ENCODE data around the gene MIEF2.

Gene MIEF2

GRCh38 chr17:18262641-18263040, 2.2 kb downstream of the MIEF2 start:
- H3K27me3 Mint-ChIP-seq = no peaks in the 10 kb centered on the region
- peaks cover 32% of the 10 kb centered on the region for H3K4me1 Mint-ChIP-seq
- H3K27ac Mint-ChIP-seq (ENCODE audit: low read depth) = no peak overlapping the region
- no peak for ATAC-seq (replicated peaks; ENCODE audit: extremely low read depth, poor library complexity, severe bottlenecking)
- DNase-seq (ENCODE audit: low spot score in 2 of 2) = no peak
- H3K36me3 Mint-ChIP-seq (ENCODE audit: insufficient read depth) = peaks cover 9% of the 10 kb centered on the region
- no peaks in the 10 kb centered on the region for H3K9me3 Mint-ChIP-seq
- peak overlapping the region; percentile 98 for H3K4me3 Mint-ChIP-seq

GRCh38 chr17:18263885-18264682, 3.6 kb downstream of the MIEF2 start:
- Mint-ChIP-seq H3K27ac (ENCODE audit: low read depth) (no peak overlapping the region), H3K36me3 (ENCODE audit: insufficient read depth) (peaks cover 9% of the 10 kb centered on the region), H3K9me3 (no peaks in the 10 kb centered on the region), H3K4me1 (peaks cover 31% of the 10 kb centered on the region), H3K4me3 (no peak overlapping the region), H3K27me3 (no peaks in the 10 kb centered on the region)
- ATAC-seq (replicated peaks; ENCODE audit: extremely low read depth, poor library complexity, severe bottlenecking) = no peak
- no peak for DNase-seq (ENCODE audit: low spot score in 2 of 2)

GRCh38 chr17:18267366-18267765, 6.9 kb downstream of the MIEF2 start:
- ATAC-seq (replicated peaks; ENCODE audit: extremely low read depth, poor library complexity, severe bottlenecking) = peak; percentile 54
- no peaks in the 10 kb centered on the region for H3K9me3 Mint-ChIP-seq
- peaks cover 14% of the 10 kb centered on the region for H3K4me1 Mint-ChIP-seq
- DNase-seq (ENCODE audit: low spot score in 2 of 2) = no peak
- H3K36me3 Mint-ChIP-seq (ENCODE audit: insufficient read depth) = peaks cover 5% of the 10 kb centered on the region
- no peak overlapping the region for H3K27ac Mint-ChIP-seq (ENCODE audit: low read depth)
- H3K4me3 Mint-ChIP-seq = peak overlapping the region; percentile 18
- H3K27me3 Mint-ChIP-seq = no peaks in the 10 kb centered on the region

GRCh38 chr17:18267927-18268711, 7.7 kb downstream of the MIEF2 start:
- DNase-seq (ENCODE audit: low spot score in 2 of 2) = no peak
- no peak overlapping the region for H3K27ac Mint-ChIP-seq (ENCODE audit: low read depth)
- peak; percentile 73 for ATAC-seq (replicated peaks; ENCODE audit: extremely low read depth, poor library complexity, severe bottlenecking)
- H3K9me3 Mint-ChIP-seq = no peaks in the 10 kb centered on the region
- H3K27me3 Mint-ChIP-seq = no peaks in the 10 kb centered on the region
- H3K36me3 Mint-ChIP-seq (ENCODE audit: insufficient read depth) = peaks cover 2% of the 10 kb centered on the region
- H3K4me3 Mint-ChIP-seq = peak overlapping the region; percentile 18
- H3K4me1 Mint-ChIP-seq = peaks cover 14% of the 10 kb centered on the region

GRCh38 chr17:18270046-18270931, 9.8 kb downstream of the MIEF2 start:
- no peak for ATAC-seq (replicated peaks; ENCODE audit: extremely low read depth, poor library complexity, severe bottlenecking)
- Mint-ChIP-seq H3K27ac (ENCODE audit: low read depth) (no peak overlapping the region), H3K36me3 (ENCODE audit: insufficient read depth) (peaks cover 5% of the 10 kb centered on the region)

GRCh38 chr17:18277076-18277475, 16.6 kb downstream of the MIEF2 start:
- H3K27me3 Mint-ChIP-seq = no peaks in the 10 kb centered on the region

More at GRCh38 chr17:18270046-18270931, 9.8 kb downstream of the MIEF2 start:
- H3K9me3 Mint-ChIP-seq = no peaks in the 10 kb centered on the region
- H3K4me1 Mint-ChIP-seq = peaks cover 14% of the 10 kb centered on the region
- no peak overlapping the region for H3K4me3 Mint-ChIP-seq
- DNase-seq (ENCODE audit: low spot score in 2 of 2) = no peak
- H3K27me3 Mint-ChIP-seq = no peaks in the 10 kb centered on the region

GRCh38 chr17:18278867-18279266, 18.4 kb downstream of the MIEF2 start:
- no peak overlapping the region for H3K27ac Mint-ChIP-seq (ENCODE audit: low read depth)
- H3K4me1 Mint-ChIP-seq = no peaks in the 10 kb centered on the region
- ATAC-seq (replicated peaks; ENCODE audit: extremely low read depth, poor library complexity, severe bottlenecking) (no peak), DNase-seq (ENCODE audit: low spot score in 2 of 2) (no peak)
- no peaks in the 10 kb centered on the region for H3K9me3 Mint-ChIP-seq
- peaks cover 35% of the 10 kb centered on the region for H3K36me3 Mint-ChIP-seq (ENCODE audit: insufficient read depth)
- H3K27me3 Mint-ChIP-seq = no peaks in the 10 kb centered on the region
- H3K4me3 Mint-ChIP-seq = no peak overlapping the region

More at GRCh38 chr17:18277076-18277475, 16.6 kb downstream of the MIEF2 start:
- Mint-ChIP-seq H3K4me1 (no peaks in the 10 kb centered on the region), H3K27ac (ENCODE audit: low read depth) (no peak overlapping the region), H3K36me3 (ENCODE audit: insufficient read depth) (peaks cover 26% of the 10 kb centered on the region), H3K9me3 (no peaks in the 10 kb centered on the region), H3K4me3 (no peak overlapping the region)
- ATAC-seq (replicated peaks; ENCODE audit: extremely low read depth, poor library complexity, severe bottlenecking) (no peak), DNase-seq (ENCODE audit: low spot score in 2 of 2) (no peak)

GRCh38 chr17:18280249-18280648, 19.8 kb downstream of the MIEF2 start:
- ATAC-seq (replicated peaks; ENCODE audit: extremely low read depth, poor library complexity, severe bottlenecking) = no peak
- DNase-seq (ENCODE audit: low spot score in 2 of 2) = no peak
- Mint-ChIP-seq H3K4me3 (no peak overlapping the region), H3K36me3 (ENCODE audit: insufficient read depth) (peaks cover 39% of the 10 kb centered on the region), H3K4me1 (no peaks in the 10 kb centered on the region), H3K9me3 (no peaks in the 10 kb centered on the region), H3K27ac (ENCODE audit: low read depth) (no peak overlapping the region), H3K27me3 (no peaks in the 10 kb centered on the region)

- DNase-seq (ENCODE audit: low spot score in 2 of 2) (no peak), ATAC-seq (replicated peaks; ENCODE audit: extremely low read depth, poor library complexity, severe bottlenecking) (no peak)
Measured at GRCh38 chr17:18280766-18281371, 20.4 kb downstream of the MIEF2 start.

GRCh38 chr17:18281788-18282187, 21.3 kb downstream of the MIEF2 start:
- Mint-ChIP-seq H3K27ac (ENCODE audit: low read depth) (no peak overlapping the region), H3K4me3 (no peak overlapping the region), H3K27me3 (no peaks in the 10 kb centered on the region), H3K36me3 (ENCODE audit: insufficient read depth) (peaks cover 44% of the 10 kb centered on the region), H3K4me1 (no peaks in the 10 kb centered on the region), H3K9me3 (no peaks in the 10 kb centered on the region)
- ATAC-seq (replicated peaks; ENCODE audit: extremely low read depth, poor library complexity, severe bottlenecking) (no peak), DNase-seq (ENCODE audit: low spot score in 2 of 2) (no peak)

More at GRCh38 chr17:18280766-18281371, 20.4 kb downstream of the MIEF2 start:
- Mint-ChIP-seq H3K9me3 (no peaks in the 10 kb centered on the region), H3K36me3 (ENCODE audit: insufficient read depth) (peaks cover 42% of the 10 kb centered on the region), H3K27ac (ENCODE audit: low read depth) (no peak overlapping the region), H3K4me3 (no peak overlapping the region), H3K27me3 (no peaks in the 10 kb centered on the region), H3K4me1 (no peaks in the 10 kb centered on the region)

- H3K36me3 Mint-ChIP-seq (ENCODE audit: insufficient read depth) = peaks cover 54% of the 10 kb centered on the region
- no peak for ATAC-seq (replicated peaks; ENCODE audit: extremely low read depth, poor library complexity, severe bottlenecking)
- no peaks in the 10 kb centered on the region for H3K4me1 Mint-ChIP-seq
- H3K27me3 Mint-ChIP-seq = no peaks in the 10 kb centered on the region
- no peak for DNase-seq (ENCODE audit: low spot score in 2 of 2)
- H3K9me3 Mint-ChIP-seq = no peaks in the 10 kb centered on the region
- no peak overlapping the region for H3K4me3 Mint-ChIP-seq
- no peak overlapping the region for H3K27ac Mint-ChIP-seq (ENCODE audit: low read depth)
Measured at GRCh38 chr17:18285296-18285695, 24.8 kb downstream of the MIEF2 start.

Data from central memory CD8-positive, alpha-beta T cell (primary cell).